NCI-H2196 treated with DMSO at 0.1 percent for 48 hours (cell line): ENCODE results near the gene RHOH.

ENCODE experiments used
- DNase-seq: peaks from one replicate; lab custom pipeline; 2025; ENCODE audit not compliant: unreplicated experiment; lab: John Stamatoyannopoulos, UW

Gene RHOH

GRCh38 chr4:40232610-40233009, 35.8 kb downstream of the RHOH start:
- DNase-seq, result no peak

- DNase-seq, result no peak
Observed at GRCh38 chr4:40233227-40233626, 36.4 kb downstream of the RHOH start.

GRCh38 chr4:40234519-40235039, 37.7 kb downstream of the RHOH start:
- no peak for DNase-seq

GRCh38 chr4:40238008-40238699, 41.3 kb downstream of the RHOH start:
- no peak for DNase-seq

GRCh38 chr4:40238700-40239548, 42.1 kb downstream of the RHOH start:
- no peak for DNase-seq

- DNase-seq, result no peak
Observed at GRCh38 chr4:40240040-40240653, 43.3 kb downstream of the RHOH start.

GRCh38 chr4:40241026-40241425, 44.2 kb downstream of the RHOH start:
- no peak for DNase-seq

- DNase-seq, result no peak
Observed at GRCh38 chr4:40241941-40242340, 45.1 kb downstream of the RHOH start.

GRCh38 chr4:40243386-40243948, 46.6 kb downstream of the RHOH start:
- DNase-seq, result no peak

- DNase-seq, result no peak
Observed at GRCh38 chr4:40244606-40245005, 47.8 kb downstream of the RHOH start.

GRCh38 chr4:40245550-40245949, 48.7 kb downstream of the RHOH start:
- DNase-seq, result no peak

- no peak for DNase-seq
Observed at GRCh38 chr4:40246011-40246900, 49.4 kb downstream of the RHOH start.

GRCh38 chr4:40246938-40247337, 50.1 kb downstream of the RHOH start:
- no peak for DNase-seq

- no peak for DNase-seq
Observed at GRCh38 chr4:40247350-40247749, 50.5 kb downstream of the RHOH start.

GRCh38 chr4:40251366-40251765, 54.5 kb downstream of the RHOH start:
- DNase-seq, result no peak

- no peak for DNase-seq
Observed at GRCh38 chr4:40253906-40254305, 57.1 kb downstream of the RHOH start.

- DNase-seq, result no peak
Observed at GRCh38 chr4:40254608-40255392, 58.0 kb downstream of the RHOH start.

- DNase-seq, result peak; percentile 19
Observed at GRCh38 chr4:40255393-40256281, 58.8 kb downstream of the RHOH start.

GRCh38 chr4:40256329-40256728, 59.5 kb downstream of the RHOH start:
- DNase-seq, result no peak
